Measurements from ENCODE around the gene KCNJ11.
"Not testable (repeated sequence)": the region's sequence is repeated elsewhere in the genome, so short reads cannot be mapped to it uniquely, and the experiment has no call there.

DNA sequence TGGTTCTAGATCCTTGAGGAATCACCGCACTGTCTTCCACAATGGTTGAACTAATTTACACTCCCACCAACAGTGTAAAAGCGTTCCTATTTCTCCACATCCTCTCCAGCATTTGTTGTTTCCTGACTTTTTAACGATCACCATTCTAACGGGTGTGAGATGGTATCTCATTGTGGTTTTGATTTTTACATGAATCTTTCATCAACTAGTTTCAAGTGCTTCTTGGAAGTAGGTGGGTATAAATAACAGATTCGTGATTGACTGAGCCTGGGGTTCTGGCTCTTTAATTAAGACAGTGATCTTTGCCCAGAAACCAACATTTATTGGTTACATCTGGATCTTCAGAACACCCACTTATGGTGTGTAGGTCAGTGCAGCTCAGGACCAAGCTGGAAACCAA, 37.8 kb upstream of the KCNJ11 start:
- TF ChIP-seq POLR2A, EP300 (IDR thresholded peaks at IDR 0.05): not testable (repeated sequence)
- TF ChIP-seq, protein P1, sequence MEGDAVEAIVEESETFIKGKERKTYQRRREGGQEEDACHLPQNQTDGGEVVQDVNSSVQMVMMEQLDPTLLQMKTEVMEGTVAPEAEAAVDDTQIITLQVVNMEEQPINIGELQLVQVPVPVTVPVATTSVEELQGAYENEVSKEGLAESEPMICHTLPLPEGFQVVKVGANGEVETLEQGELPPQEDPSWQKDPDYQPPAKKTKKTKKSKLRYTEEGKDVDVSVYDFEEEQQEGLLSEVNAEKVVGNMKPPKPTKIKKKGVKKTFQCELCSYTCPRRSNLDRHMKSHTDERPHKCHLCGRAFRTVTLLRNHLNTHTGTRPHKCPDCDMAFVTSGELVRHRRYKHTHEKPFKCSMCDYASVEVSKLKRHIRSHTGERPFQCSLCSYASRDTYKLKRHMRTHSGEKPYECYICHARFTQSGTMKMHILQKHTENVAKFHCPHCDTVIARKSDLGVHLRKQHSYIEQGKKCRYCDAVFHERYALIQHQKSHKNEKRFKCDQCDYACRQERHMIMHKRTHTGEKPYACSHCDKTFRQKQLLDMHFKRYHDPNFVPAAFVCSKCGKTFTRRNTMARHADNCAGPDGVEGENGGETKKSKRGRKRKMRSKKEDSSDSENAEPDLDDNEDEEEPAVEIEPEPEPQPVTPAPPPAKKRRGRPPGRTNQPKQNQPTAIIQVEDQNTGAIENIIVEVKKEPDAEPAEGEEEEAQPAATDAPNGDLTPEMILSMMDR (IDR thresholded peaks at IDR 0.05) = not testable (repeated sequence)
